Gastrocnemius medialis (tissue), 4 donors: ENCODE measurements around the gene LRMDA.

Experiments
- POLR2A ChIP-seq, 2 donors: fragments of 450-650 bp; IDR thresholded peaks; one replicate each; pipeline ENCODE4 v1.6.1; 2017; ENCODE audit warnings: antibody characterized with exemption in 2 of 2, mild to moderate bottlenecking in 2 of 2, moderate library complexity in 2 of 2
- TF ChIP-seq, protein P1 (sequence below), 5 experiments: fragments of 450-650 bp in 3 of 5; fragments of 200-600 bp in 2 of 5; sonication (generic) in 2 of 5; IDR thresholded peaks in 4 of 5; conservative IDR thresholded peaks in 1 of 5; 1 replicate in 4 of 5; 2 replicates in 1 of 5; pipeline ENCODE4 v1.5.1; 2016 to 2019; ENCODE audit warnings: antibody characterized with exemption in 5 of 5, mild to moderate bottlenecking in 3 of 5, moderate library complexity in 3 of 5

DNA sequence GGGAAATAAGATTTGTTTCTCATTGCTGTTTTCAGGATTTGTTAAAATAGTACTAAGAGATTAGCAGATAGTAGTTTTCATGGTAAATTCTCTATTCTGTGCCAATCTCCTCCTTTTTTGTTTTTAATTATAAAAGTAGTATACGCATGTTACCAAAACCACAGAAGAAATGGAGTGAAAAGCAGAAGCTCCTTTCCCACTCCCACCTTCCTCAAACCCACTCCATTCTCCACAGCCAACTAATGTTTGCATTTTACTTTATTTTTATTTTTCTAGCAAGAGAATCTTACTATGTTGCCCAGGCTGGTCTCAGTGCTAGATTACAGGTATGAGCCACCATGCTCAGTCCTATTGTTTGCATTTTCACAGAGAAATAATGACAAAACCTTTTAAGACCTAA is 4.5 kb upstream of the LRMDA start:
- TF ChIP-seq, protein P1, sequence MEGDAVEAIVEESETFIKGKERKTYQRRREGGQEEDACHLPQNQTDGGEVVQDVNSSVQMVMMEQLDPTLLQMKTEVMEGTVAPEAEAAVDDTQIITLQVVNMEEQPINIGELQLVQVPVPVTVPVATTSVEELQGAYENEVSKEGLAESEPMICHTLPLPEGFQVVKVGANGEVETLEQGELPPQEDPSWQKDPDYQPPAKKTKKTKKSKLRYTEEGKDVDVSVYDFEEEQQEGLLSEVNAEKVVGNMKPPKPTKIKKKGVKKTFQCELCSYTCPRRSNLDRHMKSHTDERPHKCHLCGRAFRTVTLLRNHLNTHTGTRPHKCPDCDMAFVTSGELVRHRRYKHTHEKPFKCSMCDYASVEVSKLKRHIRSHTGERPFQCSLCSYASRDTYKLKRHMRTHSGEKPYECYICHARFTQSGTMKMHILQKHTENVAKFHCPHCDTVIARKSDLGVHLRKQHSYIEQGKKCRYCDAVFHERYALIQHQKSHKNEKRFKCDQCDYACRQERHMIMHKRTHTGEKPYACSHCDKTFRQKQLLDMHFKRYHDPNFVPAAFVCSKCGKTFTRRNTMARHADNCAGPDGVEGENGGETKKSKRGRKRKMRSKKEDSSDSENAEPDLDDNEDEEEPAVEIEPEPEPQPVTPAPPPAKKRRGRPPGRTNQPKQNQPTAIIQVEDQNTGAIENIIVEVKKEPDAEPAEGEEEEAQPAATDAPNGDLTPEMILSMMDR (IDR thresholded peaks at IDR 0.05 in 4 of 5, conservative IDR thresholded peaks at IDR 0.05 in 1 of 5) = no peak
- TF ChIP-seq POLR2A (IDR thresholded peaks at IDR 0.05) = no peak
